Right lobe of liver (tissue), 4 donors: Measurements from ENCODE around the gene SUMF2.

Source experiments
- POLR2A ChIP-seq: fragments of 450-650 bp; IDR thresholded peaks from one replicate; pipeline ENCODE4 v1.6.1; 2017; ENCODE audit warnings: antibody characterized with exemption, mild to moderate bottlenecking
- TF ChIP-seq, protein P1 (sequence below), 4 donors: fragments of 200-600 bp in 3 of 4; fragments of 450-650 bp in 1 of 4; IDR thresholded peaks; one replicate each; pipeline versions ENCODE4 v1.5.1 to v1.8.0; 2016 to 2022; ENCODE audit warnings: antibody characterized with exemption in 4 of 4, mild to moderate bottlenecking in 2 of 4
- donor health status: DM: no; HTN: no; CAD: no.
- donor health status: DM: no; HTN: no; CAD: no.
- donor health status: DM: no; HTN: yes; CAD: no.

DNA sequence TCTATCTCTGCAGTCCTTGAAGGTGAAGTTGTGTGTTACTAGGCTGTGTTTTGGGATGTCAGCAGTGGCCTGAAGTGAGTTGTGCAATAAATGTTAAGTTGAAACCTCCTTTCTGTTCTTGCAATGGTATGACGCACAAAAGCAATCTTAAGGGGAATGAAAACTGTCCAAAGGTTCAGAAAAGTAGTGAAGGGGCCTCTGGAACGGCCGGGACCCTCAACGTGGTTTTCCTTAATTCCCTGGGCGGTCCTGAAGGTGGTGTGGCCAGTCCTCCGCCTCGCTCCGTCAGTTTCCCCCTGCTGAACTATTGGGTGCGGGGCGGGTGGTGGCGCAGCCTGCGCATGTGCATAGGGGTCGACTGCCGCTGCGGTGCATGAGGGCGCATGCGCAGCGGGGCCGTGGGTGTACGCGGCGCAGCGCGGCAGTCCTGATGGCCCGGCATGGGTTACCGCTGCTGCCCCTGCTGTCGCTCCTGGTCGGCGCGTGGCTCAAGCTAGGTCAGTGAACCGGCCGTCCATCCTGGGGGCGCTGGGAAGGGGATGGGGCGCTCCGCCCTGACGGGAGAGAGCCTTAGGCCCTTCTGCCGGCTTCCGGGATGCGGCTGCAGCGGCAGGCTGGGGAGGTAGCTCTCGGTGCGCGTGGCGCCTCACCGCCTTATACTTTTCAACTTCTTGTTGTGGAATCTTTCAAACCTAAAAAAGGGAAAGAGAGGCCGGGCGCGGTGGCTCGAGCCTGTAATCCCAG lies at the start of gene SUMF2:
- TF ChIP-seq POLR2A = peak; percentile 87
- TF ChIP-seq, protein P1, sequence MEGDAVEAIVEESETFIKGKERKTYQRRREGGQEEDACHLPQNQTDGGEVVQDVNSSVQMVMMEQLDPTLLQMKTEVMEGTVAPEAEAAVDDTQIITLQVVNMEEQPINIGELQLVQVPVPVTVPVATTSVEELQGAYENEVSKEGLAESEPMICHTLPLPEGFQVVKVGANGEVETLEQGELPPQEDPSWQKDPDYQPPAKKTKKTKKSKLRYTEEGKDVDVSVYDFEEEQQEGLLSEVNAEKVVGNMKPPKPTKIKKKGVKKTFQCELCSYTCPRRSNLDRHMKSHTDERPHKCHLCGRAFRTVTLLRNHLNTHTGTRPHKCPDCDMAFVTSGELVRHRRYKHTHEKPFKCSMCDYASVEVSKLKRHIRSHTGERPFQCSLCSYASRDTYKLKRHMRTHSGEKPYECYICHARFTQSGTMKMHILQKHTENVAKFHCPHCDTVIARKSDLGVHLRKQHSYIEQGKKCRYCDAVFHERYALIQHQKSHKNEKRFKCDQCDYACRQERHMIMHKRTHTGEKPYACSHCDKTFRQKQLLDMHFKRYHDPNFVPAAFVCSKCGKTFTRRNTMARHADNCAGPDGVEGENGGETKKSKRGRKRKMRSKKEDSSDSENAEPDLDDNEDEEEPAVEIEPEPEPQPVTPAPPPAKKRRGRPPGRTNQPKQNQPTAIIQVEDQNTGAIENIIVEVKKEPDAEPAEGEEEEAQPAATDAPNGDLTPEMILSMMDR (IDR thresholded peaks at IDR 0.05) = peak in 2 of 4 donors; percentile 16 to 22
